GM18505 (cell line): Measurements from ENCODE around the gene LYSET.
"Not testable (repeated sequence)": the region's sequence is repeated elsewhere in the genome, so short reads cannot be mapped to it uniquely, and the experiment has no call there.

Experiments used
- ATAC-seq: cut with Tn5 transposase; IDR thresholded peaks from one replicate; pipeline ENCODE4 v1.9.1; 2021; ENCODE audit not compliant: unreplicated experiment
- POLR2A ChIP-seq: IDR thresholded peaks from 4 replicates; pipeline ENCODE4 v1.6.1; 2011; ENCODE audit warnings: borderline replicate concordance; ENCODE audit not compliant: insufficient read depth, insufficient read length; ENCODE audit errors: extremely low read depth

Gene LYSET

GRCh38 chr14:93160353-93160801 is 24.7 kb upstream of the LYSET start:
- no peak for ATAC-seq
- TF ChIP-seq POLR2A, result no peak

- ATAC-seq, result no peak
- TF ChIP-seq POLR2A, result no peak
Measured at GRCh38 chr14:93161411-93161940, 23.6 kb upstream of the LYSET start.

GRCh38 chr14:93163564-93163963 is 21.6 kb upstream of the LYSET start:
- no peak for ATAC-seq
- TF ChIP-seq POLR2A, result no peak

GRCh38 chr14:93165271-93166265 is 19.5 kb upstream of the LYSET start:
- not testable (repeated sequence) for ATAC-seq

GRCh38 chr14:93168610-93169009 is 16.5 kb upstream of the LYSET start:
- not testable (repeated sequence) for ATAC-seq

GRCh38 chr14:93169619-93170018 is 15.5 kb upstream of the LYSET start:
- not testable (repeated sequence) for ATAC-seq

- ATAC-seq, result not testable (repeated sequence)
Measured at GRCh38 chr14:93170141-93170540, 15.0 kb upstream of the LYSET start.

GRCh38 chr14:93171376-93171775 is 13.7 kb upstream of the LYSET start:
- no peak for ATAC-seq
- no peak for TF ChIP-seq POLR2A

- TF ChIP-seq POLR2A, result no peak
- ATAC-seq, result no peak
Measured at GRCh38 chr14:93173943-93174395, 11.1 kb upstream of the LYSET start.

GRCh38 chr14:93174731-93175130 is 10.4 kb upstream of the LYSET start:
- not testable (repeated sequence) for ATAC-seq

GRCh38 chr14:93175492-93175891 is 9.6 kb upstream of the LYSET start:
- TF ChIP-seq POLR2A, result no peak
- no peak for ATAC-seq

- ATAC-seq, result no peak
Measured at GRCh38 chr14:93183596-93184317, 1.4 kb upstream of the LYSET start.

GRCh38 chr14:93185349-93185720 is 218 bp downstream of the LYSET start:
- ATAC-seq, result no peak
- TF ChIP-seq POLR2A, result no peak

More at GRCh38 chr14:93183596-93184317, 1.4 kb upstream of the LYSET start:
- no peak for TF ChIP-seq POLR2A

- ATAC-seq, result no peak
- no peak for TF ChIP-seq POLR2A
Measured at GRCh38 chr14:93186466-93186865, 1.3 kb downstream of the LYSET start.
